GM23338 (cell line): ENCODE measurements around the gene CFAP92. TPM values are rescaled to one million over a fixed set of nuclear protein-coding genes. Genes with fewer than 3 reads are reported as not detected.

Experiments used
- ATAC-seq: fragments of 200-7000 bp; cut with Tn5 transposase; 3 replicates; pipeline ENCODE4 v1.9.1; 2020
- DNase-seq: peaks from one replicate; pipeline ENCODE4 v3.0.0-alpha.2; 2015; ENCODE audit warnings: low spot score
- H2AFZ ChIP-seq: fragments of 200-600 bp; sonication (generic); 2 replicates; pipeline ENCODE4 v1.8.0; 2016; ENCODE audit warnings: antibody characterized with exemption, mild to moderate bottlenecking, moderate library complexity
- H3F3A ChIP-seq: fragments of 200-600 bp; sonication (generic); replicated peaks from 2 replicates; pipeline ENCODE4 v1.8.0; 2017; ENCODE audit warnings: antibody characterized with exemption, mixed run types, low read depth
- H3K27ac ChIP-seq: fragments of 200-600 bp; sonication (generic); 2 replicates; pipeline ENCODE4 v1.6.1; 2016; ENCODE audit warnings: low read depth
- H3K27me3 ChIP-seq: fragments of 200-600 bp; sonication (generic); 2 replicates; pipeline ENCODE4 v1.8.0; 2016; ENCODE audit warnings: mild to moderate bottlenecking, mixed run types, moderate library complexity; ENCODE audit not compliant: insufficient read depth
- H3K36me3 ChIP-seq: fragments of 200-600 bp; sonication (generic); 2 replicates; pipeline ENCODE4 v1.8.0; 2016; ENCODE audit warnings: mild to moderate bottlenecking; ENCODE audit not compliant: insufficient read depth
- H3K4me1 ChIP-seq: fragments of 200-600 bp; sonication (generic); 2 replicates; pipeline ENCODE4 v1.8.0; 2016; ENCODE audit warnings: mild to moderate bottlenecking, moderate library complexity; ENCODE audit not compliant: insufficient read depth
- H3K4me2 ChIP-seq: fragments of 200-600 bp; sonication (generic); 2 replicates; pipeline ENCODE4 v1.7.1; 2017; ENCODE audit warnings: mixed run types
- H3K4me3 ChIP-seq: fragments of 200-600 bp; sonication (generic); 2 replicates; pipeline ENCODE4 v1.6.1; 2016; ENCODE audit warnings: mixed run types
- H3K79me2 ChIP-seq: fragments of 200-600 bp; sonication (generic); replicated peaks from 2 replicates; pipeline ENCODE4 v1.8.0; 2017; ENCODE audit warnings: mild to moderate bottlenecking; ENCODE audit not compliant: insufficient read depth
- H3K9me2 ChIP-seq: fragments of 200-600 bp; sonication (generic); 2 replicates; pipeline ENCODE4 v1.8.0; 2017; ENCODE audit not compliant: insufficient read depth
- H4K20me1 ChIP-seq: fragments of 200-600 bp; sonication (generic); replicated peaks from 2 replicates; pipeline ENCODE4 v1.8.0; 2017; ENCODE audit warnings: mild to moderate bottlenecking; ENCODE audit not compliant: insufficient read depth
- H3K27ac Mint-ChIP-seq: 2 replicates; pipeline ENCODE4 v1.8.0; 2020; ENCODE audit warnings: inconsistent platforms, mild to moderate bottlenecking, moderate library complexity, mixed read lengths
- H3K27me3 Mint-ChIP-seq: 3 replicates; pipeline ENCODE4 v1.8.0; 2022; ENCODE audit warnings: low read depth, mild to moderate bottlenecking, moderate library complexity, mixed read lengths, inconsistent platforms; ENCODE audit not compliant: insufficient read depth, poor library complexity
- H3K36me3 Mint-ChIP-seq: 3 replicates; pipeline ENCODE4 v1.8.0; 2021; ENCODE audit warnings: low read depth, mild to moderate bottlenecking, inconsistent platforms, moderate library complexity, mixed read lengths
- H3K4me1 Mint-ChIP-seq: 3 replicates; pipeline ENCODE4 v1.8.0; 2020; ENCODE audit warnings: mild to moderate bottlenecking, inconsistent platforms, mixed read lengths
- H3K4me3 Mint-ChIP-seq: 3 replicates; pipeline ENCODE4 v1.8.0; 2021; ENCODE audit warnings: moderate library complexity, mild to moderate bottlenecking, inconsistent platforms, mixed read lengths
- H3K9me3 Mint-ChIP-seq: 3 replicates; pipeline ENCODE4 v1.8.0; 2020; ENCODE audit warnings: moderate library complexity, mild to moderate bottlenecking, inconsistent platforms, mixed read lengths
- CREB1 ChIP-seq: fragments of 250-450 bp; sonication (Bioruptor Pico); IDR thresholded peaks from 2 replicates; pipeline ENCODE4 v1.5.0; 2020; ENCODE audit warnings: low read depth, mild to moderate bottlenecking, moderate library complexity
- EZH2 ChIP-seq: fragments of 200-600 bp; sonication (generic); IDR thresholded peaks from one replicate; pipeline ENCODE4 v1.8.0; 2017; ENCODE audit warnings: antibody characterized with exemption, mild to moderate bottlenecking, low read depth; ENCODE audit not compliant: unreplicated experiment
- JUNB ChIP-seq: IDR thresholded peaks from one replicate; pipeline ENCODE4 v1.6.1; 2016; ENCODE audit warnings: antibody characterized with exemption; ENCODE audit not compliant: unreplicated experiment
- NANOG ChIP-seq: IDR thresholded peaks from 2 replicates; pipeline ENCODE4 v1.6.1; 2016; ENCODE audit warnings: antibody characterized with exemption, borderline replicate concordance
- POLR2AphosphoS5 ChIP-seq: IDR thresholded peaks from 2 replicates; pipeline ENCODE4 v1.6.1; 2016; ENCODE audit warnings: antibody characterized with exemption, low read depth
- STAT1 ChIP-seq: IDR thresholded peaks from one replicate; pipeline ENCODE4 v1.6.1; 2016; ENCODE audit warnings: antibody characterized with exemption; ENCODE audit not compliant: unreplicated experiment
- ZNF114 ChIP-seq: fragments of 250-450 bp; sonication (Bioruptor Pico); IDR thresholded peaks from 2 replicates; pipeline ENCODE4 v1.5.0; 2020; ENCODE audit warnings: mild to moderate bottlenecking, moderate library complexity
- ZNF331 ChIP-seq: fragments of 250-450 bp; sonication (Bioruptor Pico); IDR thresholded peaks from 2 replicates; pipeline ENCODE4 v1.5.0; 2020; ENCODE audit warnings: low read depth, mild to moderate bottlenecking, moderate library complexity
- ZNF462 ChIP-seq: fragments of 250-450 bp; sonication (Bioruptor Pico); IDR thresholded peaks from 2 replicates; pipeline ENCODE4 v1.5.0; 2020; ENCODE audit warnings: mild to moderate bottlenecking, moderate library complexity
- polyA plus RNA-seq: library from polyadenylated mRNA; unstranded; fragments of >200 nt; fragmentation: Nextera tagmentation; extraction: Ambion mirVana; gene quantifications from 2 replicates; pipeline ENCODE4 v1.2.1, GENCODE V29; 2016
- total RNA-seq: library from RNA; depleted of rRNA; stranded (reverse); fragments of >200 nt; shearing (Covaris generic); gene quantifications from 2 replicates; pipeline ENCODE4 v1.2.3, GENCODE V29; 2014
- TF ChIP-seq, protein P1 (sequence below), 2 experiments: fragments of 200-600 bp in 1 of 2; sonication (generic) in 1 of 2; conservative IDR thresholded peaks; 2 replicates each; pipeline versions ENCODE4 v1.5.1 to v1.6.1; 2016 to 2017; ENCODE audit warnings: antibody characterized with exemption in 2 of 2, low read depth in 2 of 2, mild to moderate bottlenecking in 2 of 2, moderate library complexity in 1 of 2
- TF ChIP-seq, protein P2 (sequence below): IDR thresholded peaks from 2 replicates; pipeline ENCODE4 v1.6.1; 2016; ENCODE audit warnings: antibody characterized with exemption
- TF ChIP-seq, protein P3 (sequence below): IDR thresholded peaks from one replicate; pipeline ENCODE4 v1.6.1; 2018; ENCODE audit warnings: antibody characterized with exemption; ENCODE audit not compliant: unreplicated experiment

Gene CFAP92
- total and polyA plus RNA-seq, 2 experiments from 2014 or later, result 1.6 to 2.3 TPM

DNA sequence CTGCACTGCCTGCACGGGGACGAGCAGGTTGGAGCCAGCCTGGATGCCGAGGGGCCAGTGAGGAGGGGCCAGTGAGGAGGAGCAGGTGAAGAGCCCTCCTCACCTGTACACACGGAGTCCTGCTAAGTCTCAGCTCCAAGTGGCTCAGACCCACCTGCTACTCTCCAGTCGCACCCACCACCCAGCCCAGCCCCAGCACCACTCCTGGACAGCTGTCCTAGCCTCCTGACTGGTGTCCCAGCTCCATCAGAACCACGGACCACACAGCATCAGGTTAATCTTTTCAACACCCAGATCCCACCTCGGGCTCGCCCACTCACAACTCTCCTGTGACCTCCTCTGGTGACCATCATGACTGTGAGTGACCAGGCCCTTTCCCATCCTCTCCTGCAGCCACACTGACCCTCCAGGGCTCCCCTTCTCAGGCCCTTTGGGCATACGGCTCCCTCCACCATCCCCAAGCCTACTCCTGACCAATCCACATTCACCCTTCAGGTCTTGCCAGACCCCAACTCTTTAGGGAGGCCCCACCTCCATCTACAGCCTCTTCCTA is 21.0 kb upstream of the CFAP92 start:
- Histone ChIP-seq H3K27me3 (no peaks in the 10 kb centered on the region), H3K9me2 (no peaks in the 10 kb centered on the region), H3K4me2 (no peak overlapping the region), H3K4me1 (no peaks in the 10 kb centered on the region; the same call in 1 of the 2 replicates), H3K27ac (no peak overlapping the region), H3K79me2 (no peaks in the 10 kb centered on the region), H3K4me3 (no peak overlapping the region), H3F3A (no peaks in the 10 kb centered on the region), H3K36me3 (no peaks in the 10 kb centered on the region), H2AFZ (no peak overlapping the region), H4K20me1 (no peaks in the 10 kb centered on the region)
- TF ChIP-seq POLR2AphosphoS5 (no peak), ZNF462 (CRISPR knock-in tag) (no peak), JUNB (no peak), CREB1 (no peak), NANOG (no peak), ZNF114 (CRISPR knock-in tag) (no peak), EZH2 (no peak), STAT1 (no peak), ZNF331 (no peak)
- TF ChIP-seq, protein P1, sequence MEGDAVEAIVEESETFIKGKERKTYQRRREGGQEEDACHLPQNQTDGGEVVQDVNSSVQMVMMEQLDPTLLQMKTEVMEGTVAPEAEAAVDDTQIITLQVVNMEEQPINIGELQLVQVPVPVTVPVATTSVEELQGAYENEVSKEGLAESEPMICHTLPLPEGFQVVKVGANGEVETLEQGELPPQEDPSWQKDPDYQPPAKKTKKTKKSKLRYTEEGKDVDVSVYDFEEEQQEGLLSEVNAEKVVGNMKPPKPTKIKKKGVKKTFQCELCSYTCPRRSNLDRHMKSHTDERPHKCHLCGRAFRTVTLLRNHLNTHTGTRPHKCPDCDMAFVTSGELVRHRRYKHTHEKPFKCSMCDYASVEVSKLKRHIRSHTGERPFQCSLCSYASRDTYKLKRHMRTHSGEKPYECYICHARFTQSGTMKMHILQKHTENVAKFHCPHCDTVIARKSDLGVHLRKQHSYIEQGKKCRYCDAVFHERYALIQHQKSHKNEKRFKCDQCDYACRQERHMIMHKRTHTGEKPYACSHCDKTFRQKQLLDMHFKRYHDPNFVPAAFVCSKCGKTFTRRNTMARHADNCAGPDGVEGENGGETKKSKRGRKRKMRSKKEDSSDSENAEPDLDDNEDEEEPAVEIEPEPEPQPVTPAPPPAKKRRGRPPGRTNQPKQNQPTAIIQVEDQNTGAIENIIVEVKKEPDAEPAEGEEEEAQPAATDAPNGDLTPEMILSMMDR (conservative IDR thresholded peaks at IDR 0.05; ENCODE audit: low read depth in 2 of 2), result no peak
- TF ChIP-seq, protein P2, sequence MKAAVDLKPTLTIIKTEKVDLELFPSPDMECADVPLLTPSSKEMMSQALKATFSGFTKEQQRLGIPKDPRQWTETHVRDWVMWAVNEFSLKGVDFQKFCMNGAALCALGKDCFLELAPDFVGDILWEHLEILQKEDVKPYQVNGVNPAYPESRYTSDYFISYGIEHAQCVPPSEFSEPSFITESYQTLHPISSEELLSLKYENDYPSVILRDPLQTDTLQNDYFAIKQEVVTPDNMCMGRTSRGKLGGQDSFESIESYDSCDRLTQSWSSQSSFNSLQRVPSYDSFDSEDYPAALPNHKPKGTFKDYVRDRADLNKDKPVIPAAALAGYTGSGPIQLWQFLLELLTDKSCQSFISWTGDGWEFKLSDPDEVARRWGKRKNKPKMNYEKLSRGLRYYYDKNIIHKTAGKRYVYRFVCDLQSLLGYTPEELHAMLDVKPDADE, result no peak
- TF ChIP-seq, protein P3, sequence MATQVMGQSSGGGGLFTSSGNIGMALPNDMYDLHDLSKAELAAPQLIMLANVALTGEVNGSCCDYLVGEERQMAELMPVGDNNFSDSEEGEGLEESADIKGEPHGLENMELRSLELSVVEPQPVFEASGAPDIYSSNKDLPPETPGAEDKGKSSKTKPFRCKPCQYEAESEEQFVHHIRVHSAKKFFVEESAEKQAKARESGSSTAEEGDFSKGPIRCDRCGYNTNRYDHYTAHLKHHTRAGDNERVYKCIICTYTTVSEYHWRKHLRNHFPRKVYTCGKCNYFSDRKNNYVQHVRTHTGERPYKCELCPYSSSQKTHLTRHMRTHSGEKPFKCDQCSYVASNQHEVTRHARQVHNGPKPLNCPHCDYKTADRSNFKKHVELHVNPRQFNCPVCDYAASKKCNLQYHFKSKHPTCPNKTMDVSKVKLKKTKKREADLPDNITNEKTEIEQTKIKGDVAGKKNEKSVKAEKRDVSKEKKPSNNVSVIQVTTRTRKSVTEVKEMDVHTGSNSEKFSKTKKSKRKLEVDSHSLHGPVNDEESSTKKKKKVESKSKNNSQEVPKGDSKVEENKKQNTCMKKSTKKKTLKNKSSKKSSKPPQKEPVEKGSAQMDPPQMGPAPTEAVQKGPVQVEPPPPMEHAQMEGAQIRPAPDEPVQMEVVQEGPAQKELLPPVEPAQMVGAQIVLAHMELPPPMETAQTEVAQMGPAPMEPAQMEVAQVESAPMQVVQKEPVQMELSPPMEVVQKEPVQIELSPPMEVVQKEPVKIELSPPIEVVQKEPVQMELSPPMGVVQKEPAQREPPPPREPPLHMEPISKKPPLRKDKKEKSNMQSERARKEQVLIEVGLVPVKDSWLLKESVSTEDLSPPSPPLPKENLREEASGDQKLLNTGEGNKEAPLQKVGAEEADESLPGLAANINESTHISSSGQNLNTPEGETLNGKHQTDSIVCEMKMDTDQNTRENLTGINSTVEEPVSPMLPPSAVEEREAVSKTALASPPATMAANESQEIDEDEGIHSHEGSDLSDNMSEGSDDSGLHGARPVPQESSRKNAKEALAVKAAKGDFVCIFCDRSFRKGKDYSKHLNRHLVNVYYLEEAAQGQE, result no peak
- Mint-ChIP-seq H3K9me3 (no peaks in the 10 kb centered on the region), H3K27me3 (peaks cover 6% of the 10 kb centered on the region), H3K4me1 (peaks cover 9% of the 10 kb centered on the region; the same call in 2 of the 3 replicates), H3K4me3 (no peak overlapping the region), H3K27ac (no peak overlapping the region), H3K36me3 (no peaks in the 10 kb centered on the region; the same call in 2 of the 3 replicates)
- DNase-seq (no peak), ATAC-seq (no peak)
